ENCODE measurements around the gene SNRNP40.

SNRNP40 gene

GRCh38 chr1:31238612-31238985 lies 58.0 kb downstream of the SNRNP40 start:
- CTCF ChIA-PET: no interaction called here
- POLR2A ChIA-PET: no interaction called here
- Histone ChIP-seq H3K36me3 (ENCODE audit: control insufficient read depth in 4 of 4, insufficient read depth in 4 of 4, low read length in 3 of 4) (no peaks in the 10 kb centered on the region), H3K4me1 (ENCODE audit: control extremely low read depth in 1 of 4, control insufficient read depth in 4 of 4, insufficient read depth in 4 of 4, low read length in 3 of 4) (peaks cover 0 to 14% (median 11%) of the 10 kb centered on the region in 4 experiments), H3K27me3 (replicated peaks in 2 of 5; ENCODE audit: control insufficient read depth in 4 of 5, insufficient read depth in 5 of 5, low read length in 4 of 5) (peaks cover 9 to 73% (median 39%) of the 10 kb centered on the region in 5 experiments), H3K27ac (ENCODE audit: insufficient read depth in 1 of 2, low read depth in 1 of 2, low read length in 2 of 2, poor library complexity in 1 of 2, severe bottlenecking in 2 of 2) (no peak overlapping the region), H3K4me3 (ENCODE audit: control insufficient read depth in 1 of 7, extremely low read depth in 1 of 7, insufficient read depth in 4 of 7, low read depth in 2 of 7, low read length in 6 of 7) (peak overlapping the region in 3 of 7 experiments; percentile 53 to 66 (median 63)), H3K9me3 (ENCODE audit: control extremely low read depth in 1 of 5, control insufficient read depth in 4 of 5, insufficient read depth in 2 of 5, low read depth in 1 of 5, low read length in 4 of 5) (no peaks in the 10 kb centered on the region)
- no peak for DNase-seq
- 17% methylated on average over 3 of the region's 4 CpGs for WGBS (ENCODE audit: insufficient coverage)

- POLR2A ChIA-PET: no interaction called here
- Histone ChIP-seq H3K4me3 (ENCODE audit: control insufficient read depth in 1 of 7, extremely low read depth in 1 of 7, insufficient read depth in 4 of 7, low read depth in 2 of 7, low read length in 6 of 7) (no peak overlapping the region), H3K27me3 (replicated peaks in 2 of 5; ENCODE audit: control insufficient read depth in 4 of 5, insufficient read depth in 5 of 5, low read length in 4 of 5) (peaks cover 9 to 57% (median 25%) of the 10 kb centered on the region in 5 experiments), H3K9me3 (ENCODE audit: control extremely low read depth in 1 of 5, control insufficient read depth in 4 of 5, insufficient read depth in 2 of 5, low read depth in 1 of 5, low read length in 4 of 5) (no peaks in the 10 kb centered on the region), H3K4me1 (ENCODE audit: control extremely low read depth in 1 of 4, control insufficient read depth in 4 of 4, insufficient read depth in 4 of 4, low read length in 3 of 4) (peaks cover 0 to 9% (median 8%) of the 10 kb centered on the region in 4 experiments), H3K27ac (ENCODE audit: insufficient read depth in 1 of 2, low read depth in 1 of 2, low read length in 2 of 2, poor library complexity in 1 of 2, severe bottlenecking in 2 of 2) (no peak overlapping the region), H3K36me3 (ENCODE audit: control insufficient read depth in 4 of 4, insufficient read depth in 4 of 4, low read length in 3 of 4) (no peaks in the 10 kb centered on the region)
- WGBS (ENCODE audit: insufficient coverage): 58% methylated on average over 2 of the region's 4 CpGs
- CTCF ChIA-PET: interaction anchor here (1.4 kb wide), 1 partner anchor 9 kb away, joined by 4 read pairs; no protein-coding TSS in a partner anchor
- no peak for DNase-seq
Observed at GRCh38 chr1:31234870-31235269, 61.7 kb downstream of the SNRNP40 start.

- ChIA-PET CTCF (interaction anchor here (1.2 to 1.4 kb wide), 2 partner anchors 8 to 30 kb away, joined by 3 to 4 read pairs; no protein-coding TSS in a partner anchor), POLR2A (no interaction called here)
- Histone ChIP-seq H3K4me3 (ENCODE audit: control insufficient read depth in 1 of 7, extremely low read depth in 1 of 7, insufficient read depth in 4 of 7, low read depth in 2 of 7, low read length in 6 of 7) (no peak overlapping the region), H3K27ac (ENCODE audit: insufficient read depth in 1 of 2, low read depth in 1 of 2, low read length in 2 of 2, poor library complexity in 1 of 2, severe bottlenecking in 2 of 2) (no peak overlapping the region), H3K4me1 (ENCODE audit: control extremely low read depth in 1 of 4, control insufficient read depth in 4 of 4, insufficient read depth in 4 of 4, low read length in 3 of 4) (peaks cover 0 to 7% (median 5%) of the 10 kb centered on the region in 4 experiments), H3K9me3 (ENCODE audit: control extremely low read depth in 1 of 5, control insufficient read depth in 4 of 5, insufficient read depth in 2 of 5, low read depth in 1 of 5, low read length in 4 of 5) (no peaks in the 10 kb centered on the region), H3K27me3 (replicated peaks in 2 of 5; ENCODE audit: control insufficient read depth in 4 of 5, insufficient read depth in 5 of 5, low read length in 4 of 5) (peaks cover 9 to 51% (median 25%) of the 10 kb centered on the region in 5 experiments), H3K36me3 (ENCODE audit: control insufficient read depth in 4 of 4, insufficient read depth in 4 of 4, low read length in 3 of 4) (no peaks in the 10 kb centered on the region)
- 73% methylated on average over 12 of the region's 12 CpGs for WGBS (ENCODE audit: insufficient coverage)
- no peak for DNase-seq
Observed at GRCh38 chr1:31234123-31234708, 62.4 kb downstream of the SNRNP40 start.

- CTCF ChIA-PET: no interaction called here
- WGBS (ENCODE audit: insufficient coverage): 100% methylated on average over 2 of the region's 2 CpGs
- Histone ChIP-seq H3K27ac (ENCODE audit: insufficient read depth in 1 of 2, low read depth in 1 of 2, low read length in 2 of 2, poor library complexity in 1 of 2, severe bottlenecking in 2 of 2) (no peak overlapping the region), H3K36me3 (ENCODE audit: control insufficient read depth in 4 of 4, insufficient read depth in 4 of 4, low read length in 3 of 4) (no peaks in the 10 kb centered on the region), H3K27me3 (replicated peaks in 2 of 5; ENCODE audit: control insufficient read depth in 4 of 5, insufficient read depth in 5 of 5, low read length in 4 of 5) (peaks cover 2 to 36% (median 14%) of the 10 kb centered on the region in 5 experiments), H3K4me1 (ENCODE audit: control extremely low read depth in 1 of 4, control insufficient read depth in 4 of 4, insufficient read depth in 4 of 4, low read length in 3 of 4) (no peaks in the 10 kb centered on the region), H3K9me3 (ENCODE audit: control extremely low read depth in 1 of 5, control insufficient read depth in 4 of 5, insufficient read depth in 2 of 5, low read depth in 1 of 5, low read length in 4 of 5) (no peaks in the 10 kb centered on the region), H3K4me3 (ENCODE audit: control insufficient read depth in 1 of 7, extremely low read depth in 1 of 7, insufficient read depth in 4 of 7, low read depth in 2 of 7, low read length in 6 of 7) (no peak overlapping the region)
- POLR2A ChIA-PET: no interaction called here
- DNase-seq: no peak
Observed at GRCh38 chr1:31232689-31233088, 63.9 kb downstream of the SNRNP40 start.

- CTCF ChIA-PET: interaction anchor here (0.9 to 1.1 kb wide), 2 partner anchors 9 to 19 kb away, joined by 3 read pairs; no protein-coding TSS in a partner anchor
- Histone ChIP-seq H3K36me3 (ENCODE audit: control insufficient read depth in 4 of 4, insufficient read depth in 4 of 4, low read length in 3 of 4) (no peaks in the 10 kb centered on the region), H3K9me3 (ENCODE audit: control extremely low read depth in 1 of 5, control insufficient read depth in 4 of 5, insufficient read depth in 2 of 5, low read depth in 1 of 5, low read length in 4 of 5) (no peaks in the 10 kb centered on the region), H3K4me3 (ENCODE audit: control insufficient read depth in 1 of 7, extremely low read depth in 1 of 7, insufficient read depth in 4 of 7, low read depth in 2 of 7, low read length in 6 of 7) (no peak overlapping the region), H3K27me3 (replicated peaks in 2 of 5; ENCODE audit: control insufficient read depth in 4 of 5, insufficient read depth in 5 of 5, low read length in 4 of 5) (peaks cover 2 to 28% (median 14%) of the 10 kb centered on the region in 5 experiments), H3K27ac (ENCODE audit: insufficient read depth in 1 of 2, low read depth in 1 of 2, low read length in 2 of 2, poor library complexity in 1 of 2, severe bottlenecking in 2 of 2) (no peak overlapping the region), H3K4me1 (ENCODE audit: control extremely low read depth in 1 of 4, control insufficient read depth in 4 of 4, insufficient read depth in 4 of 4, low read length in 3 of 4) (no peaks in the 10 kb centered on the region)
- no peak for DNase-seq
- 100% methylated on average over 4 of the region's 5 CpGs for WGBS (ENCODE audit: insufficient coverage)
- POLR2A ChIA-PET: no interaction called here
Observed at GRCh38 chr1:31231802-31232201, 64.8 kb downstream of the SNRNP40 start.

GRCh38 chr1:31230378-31230777 lies 66.2 kb downstream of the SNRNP40 start:
- H3K4me3 ChIP-seq (ENCODE audit: control insufficient read depth in 1 of 7, extremely low read depth in 1 of 7, insufficient read depth in 4 of 7, low read depth in 2 of 7, low read length in 6 of 7): no peak overlapping the region
- peaks cover 0 to 18% (median 5%) of the 10 kb centered on the region in 5 experiments for H3K27me3 ChIP-seq (replicated peaks in 2 of 5; ENCODE audit: control insufficient read depth in 4 of 5, insufficient read depth in 5 of 5, low read length in 4 of 5)
- ChIA-PET CTCF (no interaction called here), POLR2A (no interaction called here)
- DNase-seq: no peak
- H3K36me3 ChIP-seq (ENCODE audit: control insufficient read depth in 4 of 4, insufficient read depth in 4 of 4, low read length in 3 of 4): no peaks in the 10 kb centered on the region
- H3K9me3 ChIP-seq (ENCODE audit: control extremely low read depth in 1 of 5, control insufficient read depth in 4 of 5, insufficient read depth in 2 of 5, low read depth in 1 of 5, low read length in 4 of 5): no peaks in the 10 kb centered on the region
- H3K27ac ChIP-seq (ENCODE audit: insufficient read depth in 1 of 2, low read depth in 1 of 2, low read length in 2 of 2, poor library complexity in 1 of 2, severe bottlenecking in 2 of 2): no peak overlapping the region
- H3K4me1 ChIP-seq (ENCODE audit: control extremely low read depth in 1 of 4, control insufficient read depth in 4 of 4, insufficient read depth in 4 of 4, low read length in 3 of 4): no peaks in the 10 kb centered on the region
- 74% methylated on average over 3 of the region's 3 CpGs for WGBS (ENCODE audit: insufficient coverage)

- ChIA-PET CTCF (no interaction called here), POLR2A (no interaction called here)
- Histone ChIP-seq H3K4me1 (ENCODE audit: control extremely low read depth in 1 of 4, control insufficient read depth in 4 of 4, insufficient read depth in 4 of 4, low read length in 3 of 4) (no peaks in the 10 kb centered on the region), H3K36me3 (ENCODE audit: control insufficient read depth in 4 of 4, insufficient read depth in 4 of 4, low read length in 3 of 4) (no peaks in the 10 kb centered on the region), H3K27ac (ENCODE audit: insufficient read depth in 1 of 2, low read depth in 1 of 2, low read length in 2 of 2, poor library complexity in 1 of 2, severe bottlenecking in 2 of 2) (no peak overlapping the region), H3K27me3 (replicated peaks in 2 of 5; ENCODE audit: control insufficient read depth in 4 of 5, insufficient read depth in 5 of 5, low read length in 4 of 5) (peaks cover 0 to 9% (median 0%) of the 10 kb centered on the region in 5 experiments), H3K4me3 (ENCODE audit: control insufficient read depth in 1 of 7, extremely low read depth in 1 of 7, insufficient read depth in 4 of 7, low read depth in 2 of 7, low read length in 6 of 7) (no peak overlapping the region), H3K9me3 (ENCODE audit: control extremely low read depth in 1 of 5, control insufficient read depth in 4 of 5, insufficient read depth in 2 of 5, low read depth in 1 of 5, low read length in 4 of 5) (no peaks in the 10 kb centered on the region)
- DNase-seq: no peak
Observed at GRCh38 chr1:31228986-31229385, 67.6 kb downstream of the SNRNP40 start.

Data from common myeloid progenitor, CD34-positive (primary cell).